IMR-90 (cell line): ENCODE measurements around the gene INSL3. TPM values are rescaled to one million over a fixed set of nuclear protein-coding genes. Genes with fewer than 3 reads are reported as not detected.

Experiments used
- ATAC-seq: fragments of 200-7000 bp; cut with Tn5 transposase; 2 replicates; pipeline ENCODE4 v1.9.1; 2020; ENCODE audit warnings: low read depth, mild to moderate bottlenecking, moderate library complexity
- BruUV-seq: library from RNA; stranded (reverse); fragments of 400-500 nt; replicated peaks from 2 replicates; lab custom pipeline; 2021; lab: Mats Ljungman, UMichigan
- CTCF ChIA-PET: fragments of 300-600 bp; formaldehyde crosslinking; extraction: SDS; loops from one replicate; lab custom pipeline; 2021; ENCODE audit warnings: antibody characterized with exemption; lab: Yijun Ruan, JAX
- POLR2A ChIA-PET: fragments of 300-600 bp; sonication (Branson Sonifier 250); formaldehyde crosslinking; loops from one replicate; lab custom pipeline; 2022; ENCODE audit warnings: antibody characterized with exemption; ENCODE audit not compliant: unreplicated experiment; lab: Charles Lee
- DNase-seq: peaks from one replicate; pipeline ENCODE4 v3.0.0; 2013
- H2AFZ ChIP-seq: replicated peaks from 2 replicates; pipeline ENCODE3; 2013; ENCODE audit warnings: low read length, mild to moderate bottlenecking; ENCODE audit not compliant: poor library complexity
- H2AK5ac ChIP-seq: 2 replicates; pipeline ENCODE4 v1.6.1; 2013; ENCODE audit warnings: low read depth, low read length, inconsistent platforms
- H2AK9ac ChIP-seq: replicated peaks from 2 replicates; pipeline ENCODE3; 2013; ENCODE audit warnings: mild to moderate bottlenecking, low read depth, low read length, moderate library complexity; ENCODE audit not compliant: poor library complexity
- H2BK120ac ChIP-seq: 2 replicates; pipeline ENCODE4 v1.6.1; 2013; ENCODE audit warnings: low read depth, low read length, inconsistent platforms
- H2BK15ac ChIP-seq: 3 replicates; pipeline ENCODE4 v1.6.1; 2013; ENCODE audit warnings: low read depth, low read length, inconsistent platforms
- H2BK20ac ChIP-seq: 2 replicates; pipeline ENCODE4 v1.6.1; 2013; ENCODE audit warnings: low read depth, mild to moderate bottlenecking, inconsistent platforms, low read length, moderate library complexity
- H2BK5ac ChIP-seq: 2 replicates; pipeline ENCODE4 v1.6.1; 2013; ENCODE audit warnings: mild to moderate bottlenecking, low read depth, low read length, inconsistent platforms; ENCODE audit not compliant: poor library complexity, severe bottlenecking
- H3K14ac ChIP-seq: replicated peaks from 2 replicates; pipeline ENCODE4 v1.6.1; 2013; ENCODE audit warnings: low read depth, low read length, inconsistent platforms
- H3K18ac ChIP-seq: 2 replicates; pipeline ENCODE4 v1.6.1; 2013; ENCODE audit warnings: low read depth, low read length, control low read depth
- H3K23ac ChIP-seq: 2 replicates; pipeline ENCODE4 v1.6.1; 2013; ENCODE audit warnings: low read depth, low read length, inconsistent platforms
- H3K27ac ChIP-seq: 2 replicates; pipeline ENCODE4 v1.5.1; 2013; ENCODE audit warnings: mild to moderate bottlenecking, control low read depth, low read length; ENCODE audit not compliant: insufficient read depth
- H3K27me3 ChIP-seq: 2 replicates; pipeline ENCODE4 v1.6.1; 2013; ENCODE audit warnings: low read length; ENCODE audit not compliant: control insufficient read depth, insufficient read depth
- H3K36me3 ChIP-seq: 2 replicates; pipeline ENCODE4 v1.6.1; 2013; ENCODE audit warnings: low read length, mixed read lengths; ENCODE audit not compliant: control insufficient read depth, insufficient read depth
- H3K4ac ChIP-seq: 2 replicates; pipeline ENCODE4 v1.6.1; 2013; ENCODE audit warnings: low read depth, low read length, inconsistent platforms
- H3K4me1 ChIP-seq: 2 replicates; pipeline ENCODE4 v1.6.1; 2013; ENCODE audit warnings: low read length, mixed read lengths; ENCODE audit not compliant: control insufficient read depth, insufficient read depth
- H3K4me2 ChIP-seq: 2 replicates; pipeline ENCODE4 v1.6.1; 2013; ENCODE audit warnings: low read depth, mild to moderate bottlenecking, control low read depth, low read length, moderate library complexity
- H3K4me3 ChIP-seq: 2 replicates; pipeline ENCODE4 v1.5.1; 2013; ENCODE audit warnings: low read depth, mild to moderate bottlenecking, control low read depth, low read length, moderate library complexity; ENCODE audit not compliant: insufficient read depth
- H3K56ac ChIP-seq: 2 replicates; pipeline ENCODE4 v1.6.1; 2013; ENCODE audit warnings: low read length, inconsistent platforms; ENCODE audit not compliant: insufficient read depth; ENCODE audit errors: extremely low read depth
- H3K79me1 ChIP-seq, 2 experiments: 2 replicates each; pipeline ENCODE4 v1.6.1; 2013; ENCODE audit warnings: low read length in 2 of 2, inconsistent platforms in 1 of 2, low read depth in 1 of 2
- H3K9ac ChIP-seq: 2 replicates; pipeline ENCODE4 v1.6.1; 2013; ENCODE audit warnings: low read depth, low read length, control low read depth
- H3K9me1 ChIP-seq: 2 replicates; pipeline ENCODE4 v1.6.1; 2013; ENCODE audit warnings: low read length, inconsistent platforms; ENCODE audit not compliant: insufficient read depth
- H3K9me3 ChIP-seq: 2 replicates; pipeline ENCODE4 v1.6.1; 2013; ENCODE audit warnings: low read length; ENCODE audit not compliant: control insufficient read depth, insufficient read depth
- H4K20me1 ChIP-seq: 2 replicates; pipeline ENCODE4 v1.6.1; 2013; ENCODE audit warnings: low read length, inconsistent platforms; ENCODE audit not compliant: insufficient read depth
- H4K5ac ChIP-seq: 2 replicates; pipeline ENCODE4 v1.6.1; 2013; ENCODE audit warnings: mild to moderate bottlenecking, low read depth, low read length, control low read depth
- H4K8ac ChIP-seq, 2 experiments: 2 replicates each; pipeline ENCODE4 v1.6.1; 2013; ENCODE audit warnings: low read depth in 2 of 2, low read length in 2 of 2, control low read depth in 1 of 2, inconsistent platforms in 1 of 2
- H4K91ac ChIP-seq: 2 replicates; pipeline ENCODE4 v1.6.1; 2013; ENCODE audit warnings: low read depth, low read length, inconsistent platforms; ENCODE audit not compliant: insufficient read depth
- CEBPB ChIP-seq: IDR thresholded peaks from 2 replicates; pipeline ENCODE4 v1.6.1; 2012; ENCODE audit warnings: low read depth, low read length, improper control_type of control experiment
- CHD1 ChIP-seq: IDR thresholded peaks from 2 replicates; pipeline ENCODE4 v1.6.1; 2012; ENCODE audit warnings: low read depth, low read length, improper control_type of control experiment
- FOS ChIP-seq: fragments of 150-350 bp; IDR thresholded peaks from 2 replicates; pipeline ENCODE4 v1.6.1; 2016; ENCODE audit warnings: low read depth, low read length
- RAD21 ChIP-seq: IDR thresholded peaks from 2 replicates; pipeline ENCODE4 v1.6.1; 2012; ENCODE audit warnings: low read length, improper control_type of control experiment
- RCOR1 ChIP-seq: IDR thresholded peaks from 2 replicates; pipeline ENCODE4 v1.6.1; 2012; ENCODE audit warnings: mild to moderate bottlenecking, low read length, improper control_type of control experiment; ENCODE audit not compliant: insufficient replicate concordance
- RFX5 ChIP-seq: IDR thresholded peaks from 2 replicates; pipeline ENCODE4 v1.8.0; 2012; ENCODE audit warnings: low read depth, mild to moderate bottlenecking, low read length, moderate library complexity
- WGBS, 2 experiments: methylation state at CpG; one replicate each; pipeline versions ENCODE4 v1.1.5 to v1.1.7; 2013; ENCODE audit warnings: missing lambda C conversion rate in 2 of 2; ENCODE audit not compliant: insufficient read length in 1 of 2; ENCODE audit errors: extremely low coverage in 2 of 2; 5-methylcytosine and 5-hydroxymethylcytosine counted together
- dilution Hi-C: fragments of 300-500 bp; cut with HindIII; formaldehyde crosslinking; loops from one replicate; pipeline ENCODE4 v1.14.3; 2018; ENCODE audit warnings: low sequenced_read_pairs; ENCODE audit not compliant: unreplicated experiment
- in situ Hi-C: fragments of 300-500 bp; cut with MboI; formaldehyde crosslinking; loops from 3 replicates; pipeline ENCODE4 v1.14.3; 2019; ENCODE audit warnings: low sequenced_read_pairs, inconsistent platforms, mixed read lengths
- intact Hi-C: fragments of 100-400 bp; cut with micrococcal nuclease; formaldehyde crosslinking; loops from 2 replicates; pipeline ENCODE4 v1.10.0; 2022
- polyA plus RNA-seq, 3 experiments: library from polyadenylated mRNA; depleted of rRNA; stranded (reverse); fragments of >200 nt; gene quantifications; 2 replicates each; pipeline ENCODE4 v1.2.3, GENCODE V29; 2012; ENCODE audit warnings: low replicate concordance in 1 of 3
- total RNA-seq: library from RNA; depleted of rRNA; stranded (reverse); fragments of >200 nt; gene quantifications from 2 replicates; pipeline ENCODE4 v1.2.3, GENCODE V29; 2012
- TF ChIP-seq, protein P1 (sequence below): fragments of 150-350 bp; IDR thresholded peaks from 2 replicates; pipeline ENCODE4 v1.6.1; 2017; ENCODE audit warnings: mild to moderate bottlenecking, antibody characterized with exemption, low read length, low read depth
- TF ChIP-seq, protein P2 (sequence below): conservative IDR thresholded peaks from 2 replicates; pipeline ENCODE4 v1.5.1; 2012; ENCODE audit warnings: mild to moderate bottlenecking, low read depth, low read length, improper control_type of control experiment

The INSL3 gene
- total and polyA plus RNA-seq, 2 of the 4 experiments (the other 2 are of a cell fraction) = not detected

GRCh38 chr19:17824339-17824738 is 3.0 kb upstream of the INSL3 start:
- Histone ChIP-seq H4K20me1 (no peaks in the 10 kb centered on the region), H3K23ac (no peak overlapping the region), H2BK5ac (no peak overlapping the region), H3K18ac (no peak overlapping the region), H2BK20ac (no peak overlapping the region), H3K9ac (no peak overlapping the region), H2AFZ (no peak overlapping the region), H3K9me3 (no peaks in the 10 kb centered on the region), H3K27me3 (peaks cover 13% of the 10 kb centered on the region), H4K5ac (no peak overlapping the region), H3K36me3 (no peaks in the 10 kb centered on the region), H3K9me1 (no peaks in the 10 kb centered on the region), H3K4me2 (no peak overlapping the region), H3K27ac (no peak overlapping the region), H4K91ac (no peak overlapping the region), H2AK9ac (no peak overlapping the region), H2AK5ac (no peak overlapping the region), H4K8ac (no peak overlapping the region), H3K4ac (no peak overlapping the region), H3K14ac (no peak overlapping the region), H3K4me3 (no peak overlapping the region), H3K4me1 (no peaks in the 10 kb centered on the region), H2BK15ac (no peak overlapping the region), H3K56ac (no peak overlapping the region), H3K79me1 (no peaks in the 10 kb centered on the region), H2BK120ac (no peak overlapping the region)
- CTCF ChIA-PET = no interaction called here
- dilution Hi-C loops = no loop called here
- no peak for ATAC-seq
- DNase-seq = no peak
- BruUV-seq = no TSS peak
- no CpG with 5 or more reads among the region's 8 CpGs for WGBS, 2 experiments
- POLR2A ChIA-PET = no interaction called here
- in situ Hi-C loops = no loop called here
- intact Hi-C loops = no loop called here
- TF ChIP-seq RAD21 = no peak
- no peak for TF ChIP-seq RFX5
- no peak for TF ChIP-seq CHD1
- no peak for TF ChIP-seq RCOR1
- TF ChIP-seq FOS = no peak
- no peak for TF ChIP-seq CEBPB
- TF ChIP-seq, protein P1, sequence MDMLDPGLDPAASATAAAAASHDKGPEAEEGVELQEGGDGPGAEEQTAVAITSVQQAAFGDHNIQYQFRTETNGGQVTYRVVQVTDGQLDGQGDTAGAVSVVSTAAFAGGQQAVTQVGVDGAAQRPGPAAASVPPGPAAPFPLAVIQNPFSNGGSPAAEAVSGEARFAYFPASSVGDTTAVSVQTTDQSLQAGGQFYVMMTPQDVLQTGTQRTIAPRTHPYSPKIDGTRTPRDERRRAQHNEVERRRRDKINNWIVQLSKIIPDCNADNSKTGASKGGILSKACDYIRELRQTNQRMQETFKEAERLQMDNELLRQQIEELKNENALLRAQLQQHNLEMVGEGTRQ = no peak
- TF ChIP-seq, protein P2, sequence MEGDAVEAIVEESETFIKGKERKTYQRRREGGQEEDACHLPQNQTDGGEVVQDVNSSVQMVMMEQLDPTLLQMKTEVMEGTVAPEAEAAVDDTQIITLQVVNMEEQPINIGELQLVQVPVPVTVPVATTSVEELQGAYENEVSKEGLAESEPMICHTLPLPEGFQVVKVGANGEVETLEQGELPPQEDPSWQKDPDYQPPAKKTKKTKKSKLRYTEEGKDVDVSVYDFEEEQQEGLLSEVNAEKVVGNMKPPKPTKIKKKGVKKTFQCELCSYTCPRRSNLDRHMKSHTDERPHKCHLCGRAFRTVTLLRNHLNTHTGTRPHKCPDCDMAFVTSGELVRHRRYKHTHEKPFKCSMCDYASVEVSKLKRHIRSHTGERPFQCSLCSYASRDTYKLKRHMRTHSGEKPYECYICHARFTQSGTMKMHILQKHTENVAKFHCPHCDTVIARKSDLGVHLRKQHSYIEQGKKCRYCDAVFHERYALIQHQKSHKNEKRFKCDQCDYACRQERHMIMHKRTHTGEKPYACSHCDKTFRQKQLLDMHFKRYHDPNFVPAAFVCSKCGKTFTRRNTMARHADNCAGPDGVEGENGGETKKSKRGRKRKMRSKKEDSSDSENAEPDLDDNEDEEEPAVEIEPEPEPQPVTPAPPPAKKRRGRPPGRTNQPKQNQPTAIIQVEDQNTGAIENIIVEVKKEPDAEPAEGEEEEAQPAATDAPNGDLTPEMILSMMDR = no peak
